ENCODE data around the gene NUCB2. TPM values are rescaled to one million over a fixed set of nuclear protein-coding genes. Genes with fewer than 3 reads are reported as not detected.

NUCB2 gene
- total RNA-seq, 2 donors from 2014 or later, result 48.9 to 93.8 TPM

DNA sequence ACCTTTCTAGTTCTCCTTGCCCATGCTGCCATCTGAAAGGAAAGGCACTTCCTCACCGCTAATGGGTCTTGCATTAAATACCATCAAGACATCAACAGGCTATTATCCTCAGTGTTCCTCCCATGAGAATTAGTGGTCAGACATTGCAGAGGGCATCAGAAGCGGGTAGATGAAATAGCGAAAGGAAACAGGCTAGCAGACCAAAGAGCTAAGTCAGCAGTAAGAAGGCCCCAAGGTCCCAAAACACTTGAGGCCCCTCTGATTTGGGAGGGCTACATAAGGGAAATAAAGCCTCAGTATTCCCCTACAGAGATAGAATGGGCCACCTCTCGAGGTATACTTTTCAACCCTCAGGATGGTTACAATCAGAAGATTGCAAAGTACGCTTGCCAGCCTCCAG lies 99.0 kb downstream of the NUCB2 start:
- DNase-seq (ENCODE audit: low spot score) (no peak), ATAC-seq (ENCODE audit: insufficient number of reproducible peaks, low FRiP score, low read depth) (no peak)
- TF ChIP-seq, protein P1, sequence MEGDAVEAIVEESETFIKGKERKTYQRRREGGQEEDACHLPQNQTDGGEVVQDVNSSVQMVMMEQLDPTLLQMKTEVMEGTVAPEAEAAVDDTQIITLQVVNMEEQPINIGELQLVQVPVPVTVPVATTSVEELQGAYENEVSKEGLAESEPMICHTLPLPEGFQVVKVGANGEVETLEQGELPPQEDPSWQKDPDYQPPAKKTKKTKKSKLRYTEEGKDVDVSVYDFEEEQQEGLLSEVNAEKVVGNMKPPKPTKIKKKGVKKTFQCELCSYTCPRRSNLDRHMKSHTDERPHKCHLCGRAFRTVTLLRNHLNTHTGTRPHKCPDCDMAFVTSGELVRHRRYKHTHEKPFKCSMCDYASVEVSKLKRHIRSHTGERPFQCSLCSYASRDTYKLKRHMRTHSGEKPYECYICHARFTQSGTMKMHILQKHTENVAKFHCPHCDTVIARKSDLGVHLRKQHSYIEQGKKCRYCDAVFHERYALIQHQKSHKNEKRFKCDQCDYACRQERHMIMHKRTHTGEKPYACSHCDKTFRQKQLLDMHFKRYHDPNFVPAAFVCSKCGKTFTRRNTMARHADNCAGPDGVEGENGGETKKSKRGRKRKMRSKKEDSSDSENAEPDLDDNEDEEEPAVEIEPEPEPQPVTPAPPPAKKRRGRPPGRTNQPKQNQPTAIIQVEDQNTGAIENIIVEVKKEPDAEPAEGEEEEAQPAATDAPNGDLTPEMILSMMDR (IDR thresholded peaks at IDR 0.05), result no peak
- peaks cover 30% of the 10 kb centered on the region for H3K9me3 ChIP-seq
- no peaks in the 10 kb centered on the region for H3K27me3 ChIP-seq (replicated peaks; ENCODE audit: insufficient read depth)
- H3K4me1 ChIP-seq (ENCODE audit: control insufficient read depth in 1 of 2, low read depth in 2 of 2), result no peaks in the 10 kb centered on the region
- no peak overlapping the region for H3K4me3 ChIP-seq
- H3K36me3 ChIP-seq, result peaks cover 39% of the 10 kb centered on the region
- H3K27ac ChIP-seq, result no peak overlapping the region

DNA sequence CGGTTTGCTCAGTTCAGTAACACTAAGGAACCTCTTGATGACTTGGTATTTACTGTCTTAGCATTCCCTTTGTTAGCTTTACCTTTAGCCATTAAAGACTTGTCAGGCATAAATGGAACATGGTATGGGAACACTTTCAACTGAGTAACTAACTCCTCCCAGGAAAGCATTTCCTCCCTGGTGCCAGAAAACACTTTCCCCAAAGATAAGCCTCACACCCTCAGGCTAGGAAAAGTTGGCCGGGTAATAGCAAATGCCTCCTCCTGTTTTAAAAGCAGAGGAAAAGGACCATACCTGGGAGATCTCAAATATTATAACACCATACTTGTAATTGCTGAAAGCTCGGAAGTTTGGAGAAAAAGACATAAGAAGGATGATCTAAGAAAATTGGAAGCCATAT lies 100.0 kb downstream of the NUCB2 start:
- Histone ChIP-seq H3K9me3 (peaks cover 20% of the 10 kb centered on the region), H3K27ac (no peak overlapping the region)
- no peak for ATAC-seq (ENCODE audit: insufficient number of reproducible peaks, low FRiP score, low read depth)

DNA sequence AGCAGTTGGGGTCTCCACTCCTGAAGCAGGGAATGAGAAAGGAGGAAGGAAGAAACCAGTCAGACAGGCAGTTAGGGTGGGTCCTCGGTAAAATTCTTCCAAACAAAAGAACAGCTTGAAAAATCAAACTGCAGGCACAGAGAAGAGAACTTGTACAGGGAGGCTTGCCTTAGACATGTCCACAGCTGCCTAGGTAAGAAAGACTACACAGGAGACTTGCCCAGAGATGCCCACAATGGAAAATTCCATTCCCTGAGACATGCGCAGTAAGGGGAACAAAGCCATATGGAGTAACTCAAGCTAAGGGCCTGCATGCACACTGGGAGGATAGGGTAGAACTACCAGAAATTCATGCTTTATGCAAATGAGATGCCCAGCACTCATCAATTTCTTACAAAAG lies 102.1 kb downstream of the NUCB2 start:
- H3K4me3 ChIP-seq, result no peak overlapping the region
- TF ChIP-seq, protein P1 (IDR thresholded peaks at IDR 0.05), result no peak
- ATAC-seq (ENCODE audit: insufficient number of reproducible peaks, low FRiP score, low read depth) (no peak), DNase-seq (ENCODE audit: low spot score) (no peak)
- no peaks in the 10 kb centered on the region for H3K4me1 ChIP-seq (ENCODE audit: control insufficient read depth in 1 of 2, low read depth in 2 of 2)
- H3K9me3 ChIP-seq, result no peaks in the 10 kb centered on the region
- no peak overlapping the region for H3K27ac ChIP-seq
- no peaks in the 10 kb centered on the region for H3K27me3 ChIP-seq (replicated peaks; ENCODE audit: insufficient read depth)
- H3K36me3 ChIP-seq, result peaks cover 11% of the 10 kb centered on the region

More for the DNA sequence above, 100.0 kb downstream of the NUCB2 start:
- H3K4me1 ChIP-seq (ENCODE audit: control insufficient read depth in 1 of 2, low read depth in 2 of 2), result no peaks in the 10 kb centered on the region
- H3K4me3 ChIP-seq, result no peak overlapping the region
- no peaks in the 10 kb centered on the region for H3K27me3 ChIP-seq (replicated peaks; ENCODE audit: insufficient read depth)
- TF ChIP-seq, protein P1 (IDR thresholded peaks at IDR 0.05), result no peak
- H3K36me3 ChIP-seq, result peaks cover 31% of the 10 kb centered on the region
- DNase-seq (ENCODE audit: low spot score), result no peak

DNA sequence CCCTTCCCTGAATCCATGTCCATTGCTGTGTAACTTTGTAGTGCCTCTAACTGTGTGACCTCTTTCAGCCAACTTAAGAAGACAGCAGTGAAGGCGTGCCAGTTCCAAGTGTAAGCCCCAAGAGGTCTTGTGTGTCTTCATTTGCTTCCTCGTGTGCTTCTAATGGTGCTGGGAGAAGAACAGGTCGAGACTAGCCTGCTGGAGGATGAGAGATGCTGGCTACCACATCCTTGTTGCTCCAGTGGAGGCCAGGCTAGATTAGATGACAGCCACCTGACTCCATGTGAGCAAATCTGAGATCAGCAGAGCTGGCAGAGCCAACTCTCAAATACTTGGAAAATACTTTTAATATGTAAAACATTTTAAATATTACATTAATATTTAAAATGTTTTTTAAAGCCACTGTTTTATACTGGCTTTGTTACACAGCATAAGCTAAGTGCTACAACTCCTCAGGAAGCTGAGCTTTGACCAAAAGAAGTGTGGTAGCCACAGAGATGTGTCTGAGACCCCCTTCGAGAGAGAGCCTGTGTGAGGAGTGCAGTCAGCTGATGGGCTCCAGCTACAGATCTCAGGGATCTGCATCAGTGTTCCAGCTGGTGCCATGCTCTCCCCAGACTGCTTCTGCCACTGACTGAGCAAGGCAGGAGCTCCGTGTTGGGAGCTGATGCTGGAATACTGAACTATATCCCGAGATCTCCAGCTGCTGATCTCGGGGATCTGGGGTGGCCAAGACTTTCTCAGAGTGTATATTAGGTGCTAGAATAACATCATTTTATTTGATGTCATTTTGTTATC lies 103.0 kb downstream of the NUCB2 start:
- TF ChIP-seq, protein P1 (IDR thresholded peaks at IDR 0.05), result no peak
- Histone ChIP-seq H3K27ac (no peak overlapping the region), H3K4me1 (ENCODE audit: control insufficient read depth in 1 of 2, low read depth in 2 of 2) (no peaks in the 10 kb centered on the region), H3K9me3 (no peaks in the 10 kb centered on the region), H3K27me3 (replicated peaks; ENCODE audit: insufficient read depth) (no peaks in the 10 kb centered on the region), H3K36me3 (peaks cover 2% of the 10 kb centered on the region), H3K4me3 (no peak overlapping the region)
- no peak for DNase-seq (ENCODE audit: low spot score)
- no peak for ATAC-seq (ENCODE audit: insufficient number of reproducible peaks, low FRiP score, low read depth)

DNA sequence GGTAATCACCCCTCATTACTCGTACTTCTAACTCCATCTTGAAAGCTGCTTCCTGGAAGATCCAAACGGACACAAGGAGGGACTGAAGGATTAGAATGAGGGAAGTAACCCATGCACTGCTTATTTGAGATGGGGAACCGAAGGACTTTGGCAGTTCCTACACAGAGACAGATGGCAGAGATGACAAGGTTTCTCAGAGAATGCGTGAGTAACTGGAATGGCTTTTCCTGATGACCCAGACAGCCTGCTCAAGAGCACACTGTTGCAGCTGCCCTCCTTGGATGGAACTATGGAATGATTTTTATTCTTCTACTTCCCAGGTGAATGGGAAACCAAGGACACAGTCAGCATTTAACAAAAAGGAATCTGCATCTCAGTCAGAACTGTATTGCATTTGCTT lies 104.6 kb downstream of the NUCB2 start:
- Histone ChIP-seq H3K4me1 (ENCODE audit: control insufficient read depth in 1 of 2, low read depth in 2 of 2) (peaks cover 0 to 7% of the 10 kb centered on the region in 2 donors), H3K27me3 (replicated peaks; ENCODE audit: insufficient read depth) (no peaks in the 10 kb centered on the region), H3K36me3 (no peaks in the 10 kb centered on the region), H3K27ac (no peak overlapping the region), H3K4me3 (no peak overlapping the region), H3K9me3 (no peaks in the 10 kb centered on the region)
- TF ChIP-seq, protein P1 (IDR thresholded peaks at IDR 0.05), result no peak
- DNase-seq (ENCODE audit: low spot score) (no peak), ATAC-seq (ENCODE audit: insufficient number of reproducible peaks, low FRiP score, low read depth) (no peak)

Other genes with a start within 250 kb of the NUCB2 start
- gene RPS13, start 199.1 kb upstream of the NUCB2 start, total RNA-seq, result 100 to 1,000 TPM; 544 to 709 TPM
- 100 to 1,000 TPM in 1 of 2 donors, 10 to 100 TPM in 1; 51.3 to 109 TPM for gene PIK3C2A, start 68.8 kb upstream of the NUCB2 start, total RNA-seq
- 1 to 10 TPM; 4.2 to 9.7 TPM for gene NCR3LG1, start 75.1 kb downstream of the NUCB2 start, total RNA-seq
- 1 to 10 TPM; 2.5 to 2.7 TPM for gene KCNJ11, start 111.9 kb downstream of the NUCB2 start, total RNA-seq
- 10 to 100 TPM in 1 of 2 donors, under 1 TPM in 1; 0.42 to 13.9 TPM for gene ABCC8, start 200.1 kb downstream of the NUCB2 start, total RNA-seq